Hippocampal formation (tissue), 2 donors: ENCODE measurements around the gene LYZL2.
"Not testable (repeated sequence)": the region's sequence is repeated elsewhere in the genome, so short reads cannot be mapped to it uniquely, and the experiment has no call there.

Experiments used
- DNase-seq, 2 donors: peaks; one replicate each; lab custom pipeline; 2025; lab: John Stamatoyannopoulos, UW

Gene LYZL2

DNA sequence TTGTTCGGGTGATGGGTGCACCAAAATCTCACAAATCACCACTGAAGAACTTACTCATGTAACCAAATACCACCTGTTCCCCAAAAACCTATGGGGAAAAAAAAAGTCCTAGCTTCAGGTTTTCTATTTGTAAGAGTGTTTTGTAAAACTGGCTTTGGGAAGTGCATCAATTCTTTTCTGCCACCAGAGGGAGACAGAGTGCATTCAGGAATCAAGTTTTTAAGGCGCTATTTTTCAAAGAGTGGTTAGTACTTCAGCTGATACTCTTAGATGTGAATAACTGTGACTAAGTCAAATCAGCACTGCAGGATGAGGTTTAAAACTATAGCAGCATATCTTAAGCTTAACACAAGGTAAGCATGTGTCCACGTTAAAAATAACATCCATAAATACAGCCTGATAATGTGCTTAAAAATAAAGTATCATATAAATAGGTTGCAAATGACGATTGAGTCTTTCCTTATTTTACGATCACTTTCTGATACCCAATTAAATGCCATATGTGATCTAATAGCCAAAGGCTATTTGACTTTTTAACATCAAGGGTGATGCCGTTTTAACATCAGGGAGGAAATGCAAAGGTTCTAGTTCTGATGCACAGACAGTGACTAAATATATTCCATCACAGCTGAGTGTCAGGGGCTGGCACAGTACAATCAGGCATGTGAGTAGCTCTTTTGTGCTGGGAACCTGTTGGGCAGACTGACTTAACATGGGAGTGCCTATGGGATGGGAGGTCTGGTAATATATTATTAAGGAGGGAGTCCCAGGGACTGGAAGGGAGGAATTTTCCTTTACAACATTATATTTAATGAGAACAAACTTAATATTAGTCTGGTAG, 10.6 kb upstream of the LYZL2 start:
- DNase-seq, result peak in 1 of 2 donors; percentile 17

DNA sequence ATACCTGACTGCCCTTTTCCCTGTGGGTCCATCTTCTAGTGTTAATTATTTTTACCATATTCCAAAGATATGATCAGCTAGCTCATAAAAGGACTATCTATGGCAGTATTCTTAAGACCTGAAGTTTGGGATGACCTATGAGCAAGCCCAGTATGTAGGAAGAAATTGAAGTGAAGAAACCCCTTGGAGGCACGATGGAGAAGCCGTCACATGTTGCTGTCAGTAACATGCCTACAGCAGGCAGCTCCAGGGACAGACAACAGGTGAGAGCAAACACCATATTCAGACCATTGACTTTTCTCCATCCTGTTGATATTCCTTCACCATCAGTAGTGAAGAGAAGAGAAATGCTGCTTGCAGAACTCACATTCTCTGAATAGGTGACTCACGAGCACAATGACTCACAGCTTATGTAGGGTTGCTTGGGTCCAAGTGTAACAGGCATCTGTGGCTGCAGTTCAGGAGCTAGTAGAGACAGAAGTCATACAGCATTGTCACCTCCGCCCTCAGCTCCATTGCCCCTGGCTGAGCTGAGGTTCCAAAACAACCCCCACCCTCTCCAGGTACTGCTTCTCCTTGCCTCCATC, 8.4 kb upstream of the LYZL2 start:
- DNase-seq, result no peak

DNA sequence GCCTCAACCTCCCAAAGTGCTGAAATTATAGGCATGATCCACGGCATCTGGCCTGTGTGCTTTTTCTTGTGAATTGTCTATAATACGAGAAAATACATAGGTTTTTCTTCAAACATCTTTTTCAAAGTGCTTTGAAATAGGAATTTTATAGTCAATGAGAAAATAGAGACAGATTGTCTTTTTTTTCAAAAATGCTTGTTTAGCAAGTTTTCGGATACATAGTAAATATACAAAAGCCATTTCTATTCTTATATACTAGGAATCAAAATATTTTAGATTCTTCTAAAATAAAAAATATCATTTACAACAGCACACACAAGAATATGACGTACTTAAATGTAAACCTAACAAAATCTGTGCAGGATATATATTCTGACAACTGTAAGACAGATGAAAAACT, 1.6 kb upstream of the LYZL2 start:
- DNase-seq, result no peak

DNA sequence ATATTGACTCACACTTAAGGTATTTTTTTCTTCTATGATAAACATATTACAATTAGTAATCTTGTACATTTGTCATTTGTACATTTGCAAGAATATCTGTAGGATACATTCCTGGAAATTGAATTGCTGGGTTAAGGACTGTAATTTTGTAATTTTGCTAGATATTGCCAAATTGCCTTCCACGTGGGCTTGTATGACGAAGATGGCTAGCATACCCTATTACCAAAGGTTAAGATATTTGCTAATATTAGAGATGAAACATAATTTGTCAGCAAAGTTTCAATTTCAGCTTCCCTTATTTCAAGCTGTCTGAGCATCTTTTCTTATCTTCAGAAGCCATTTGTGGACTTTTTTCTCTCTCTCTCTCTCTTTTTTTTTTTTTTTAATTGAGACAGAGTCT, 1.0 kb upstream of the LYZL2 start:
- DNase-seq, result no peak

DNA sequence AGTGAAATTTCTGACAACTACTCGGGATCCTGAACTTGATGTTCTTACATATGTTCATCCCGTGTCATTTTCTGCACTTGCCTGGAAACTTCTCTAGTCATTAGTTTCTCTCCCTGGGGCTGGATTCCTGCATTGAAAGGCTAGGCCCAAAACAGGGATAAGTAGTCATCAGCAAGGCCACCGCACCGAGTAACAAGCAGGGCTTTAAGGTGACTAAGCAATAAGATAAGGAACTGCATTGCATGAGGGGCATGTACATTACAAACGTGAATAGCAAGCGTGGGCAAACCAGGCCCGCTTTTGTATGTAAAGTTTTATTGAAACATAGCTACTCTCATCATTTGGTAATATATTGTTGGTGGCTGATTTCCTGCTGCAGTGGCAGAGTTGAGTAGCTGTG, 977 bp downstream of the LYZL2 start:
- not testable (repeated sequence) for DNase-seq

DNA sequence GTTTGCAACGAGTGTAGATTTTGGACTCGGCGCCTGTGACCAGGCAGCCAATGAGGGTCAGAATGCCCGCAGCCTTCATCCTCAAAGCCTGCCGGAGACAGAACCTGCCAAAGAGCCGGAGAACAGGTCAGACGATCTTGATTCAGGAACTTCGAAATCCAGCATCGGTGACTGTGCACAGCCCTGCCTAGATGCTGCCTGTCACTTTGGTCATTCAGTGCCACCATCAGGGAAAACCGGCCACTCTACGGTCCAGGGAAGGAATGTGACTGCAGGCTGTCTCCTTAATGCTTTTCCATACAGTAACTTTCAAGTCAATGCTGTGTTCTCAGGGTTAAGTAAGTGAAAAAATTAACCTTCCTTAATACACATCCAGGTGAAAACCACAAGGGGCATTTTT, 2.7 kb downstream of the LYZL2 start:
- DNase-seq, result not testable (repeated sequence)

DNA sequence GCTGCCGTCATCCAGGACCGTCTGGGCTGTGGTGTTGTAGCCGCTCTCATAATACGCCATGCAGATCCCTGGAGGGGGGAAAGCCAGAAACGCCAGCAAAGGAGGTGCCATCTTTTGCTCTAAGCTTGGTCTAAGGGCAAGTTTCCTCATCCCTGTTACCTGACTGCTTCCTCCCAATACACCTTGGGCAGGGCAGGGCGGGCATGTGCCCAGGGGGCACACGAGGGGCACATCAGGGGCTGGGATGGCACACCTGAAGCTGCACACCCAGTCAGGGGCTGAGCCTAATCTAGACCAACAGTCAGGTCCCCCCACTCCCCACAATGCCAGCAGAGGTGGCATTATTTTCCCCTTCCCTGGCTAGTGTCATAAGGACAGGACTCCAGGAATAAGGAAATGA, 3.4 kb downstream of the LYZL2 start:
- not testable (repeated sequence) for DNase-seq

DNA sequence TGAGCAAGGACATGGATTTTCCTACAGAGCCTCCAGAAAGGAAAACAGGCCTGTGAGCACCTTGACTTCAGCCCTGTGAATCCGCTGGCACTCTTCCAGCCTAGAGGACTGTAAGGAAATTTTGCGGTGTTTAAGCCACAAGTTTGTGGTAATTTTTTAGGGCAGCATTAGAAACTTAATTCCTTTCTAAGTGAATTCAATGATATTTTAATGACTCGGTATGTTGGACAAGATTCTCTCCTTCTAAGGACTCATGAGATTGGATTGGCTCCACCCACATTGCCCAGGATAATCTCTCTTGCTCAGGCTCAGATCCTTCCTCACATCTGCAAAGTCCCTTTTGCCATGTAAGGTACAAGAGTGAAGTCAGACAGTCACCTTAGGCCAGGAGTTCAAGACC, 4.5 kb downstream of the LYZL2 start:
- DNase-seq, result no peak

DNA sequence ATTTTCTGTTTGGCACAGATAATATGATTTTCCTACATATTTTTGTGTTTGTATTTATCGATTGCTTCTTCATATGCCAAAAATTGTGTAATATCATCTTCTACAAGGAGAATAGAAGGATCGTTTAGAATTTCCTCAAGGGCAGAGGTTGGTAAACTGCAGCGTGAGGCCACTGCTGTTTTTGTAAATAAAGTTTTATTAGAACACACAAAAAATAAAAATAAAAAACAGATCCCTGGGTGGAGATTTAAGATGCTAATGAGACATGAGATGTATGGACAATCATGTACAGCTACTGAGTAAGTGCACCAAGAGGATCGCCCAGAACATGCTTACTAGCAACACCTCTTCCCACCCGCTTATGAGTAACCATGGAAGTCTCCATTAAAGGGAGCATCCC, 9.6 kb downstream of the LYZL2 start:
- DNase-seq, result no peak

DNA sequence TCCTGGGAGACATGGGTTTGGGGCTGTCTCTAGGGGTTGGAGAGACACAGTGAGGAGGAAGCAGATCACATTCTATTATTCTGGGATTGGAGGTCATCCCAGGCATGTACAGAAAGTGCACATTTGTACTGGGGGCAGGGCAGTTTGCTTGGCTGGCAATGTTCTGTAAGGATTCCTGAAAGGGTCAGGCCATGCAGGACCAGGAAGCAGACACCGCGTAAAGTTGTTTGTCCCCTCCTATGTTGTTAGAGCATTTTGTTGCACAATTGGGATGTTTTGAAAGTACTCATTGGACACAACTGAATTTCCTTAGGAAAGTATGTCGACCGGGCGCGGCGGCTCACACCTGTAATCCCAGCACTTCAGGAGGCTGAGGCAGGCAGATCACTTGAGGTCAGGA, 12.5 kb downstream of the LYZL2 start:
- DNase-seq, result no peak

DNA sequence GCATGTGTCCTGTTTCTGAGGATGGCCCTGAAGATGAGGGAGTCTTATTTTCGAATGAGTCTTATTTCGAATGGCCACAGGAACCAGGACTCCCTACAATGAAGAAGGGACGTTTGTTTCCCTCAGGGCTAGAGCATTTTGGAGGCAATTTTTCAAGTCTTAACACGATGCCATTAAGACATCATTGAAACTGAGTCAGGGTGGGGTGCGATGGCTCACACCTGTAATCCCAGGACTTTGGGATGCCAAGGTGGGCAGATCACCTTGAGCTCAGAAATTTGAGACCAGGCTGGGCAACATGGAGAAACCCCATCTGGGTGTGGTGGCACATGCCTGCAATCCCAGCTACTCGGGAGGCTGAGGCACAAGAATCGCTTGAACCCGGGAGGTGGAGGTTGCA, 18.5 kb downstream of the LYZL2 start:
- DNase-seq, result not testable (repeated sequence)

DNA sequence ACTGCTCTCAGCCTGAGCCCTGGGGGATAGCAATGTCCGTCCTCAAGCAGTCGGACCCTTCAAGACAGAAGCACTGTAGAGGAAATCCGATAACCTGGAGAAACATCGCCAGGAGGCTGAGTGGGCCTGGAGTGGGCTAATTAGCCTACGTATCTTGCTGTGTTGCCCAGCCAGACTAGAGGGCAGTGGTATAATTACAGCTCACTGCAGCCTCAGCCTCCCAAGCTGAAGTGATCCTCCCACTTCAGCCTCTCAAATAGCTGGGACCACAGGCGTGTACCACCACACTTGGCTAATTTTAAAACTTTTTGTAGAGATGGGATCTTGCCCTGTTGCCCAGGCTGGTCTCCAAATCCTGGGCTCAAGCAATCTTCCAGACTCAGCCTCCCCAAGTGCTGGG, 21.7 kb downstream of the LYZL2 start:
- DNase-seq, result no peak

DNA sequence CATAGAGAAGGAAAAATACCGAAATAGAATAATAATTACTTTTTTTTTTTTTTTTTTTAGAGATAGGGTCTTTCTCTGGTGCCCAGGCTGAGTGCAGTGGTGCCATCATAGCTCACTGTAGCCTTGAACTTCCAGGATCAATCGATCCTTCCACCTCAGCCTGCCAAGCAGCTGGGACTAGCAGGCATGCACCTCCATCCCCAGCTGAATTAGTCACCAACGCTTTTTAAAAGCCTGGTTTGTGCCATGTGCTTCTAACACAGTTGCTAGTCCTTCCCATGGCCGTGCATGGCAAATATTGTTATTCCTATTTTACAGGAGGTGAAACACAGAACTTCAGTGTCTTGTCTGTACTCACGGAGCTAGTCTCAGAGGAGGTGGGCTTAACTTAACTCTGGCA, 23.2 kb downstream of the LYZL2 start:
- no peak for DNase-seq

DNA sequence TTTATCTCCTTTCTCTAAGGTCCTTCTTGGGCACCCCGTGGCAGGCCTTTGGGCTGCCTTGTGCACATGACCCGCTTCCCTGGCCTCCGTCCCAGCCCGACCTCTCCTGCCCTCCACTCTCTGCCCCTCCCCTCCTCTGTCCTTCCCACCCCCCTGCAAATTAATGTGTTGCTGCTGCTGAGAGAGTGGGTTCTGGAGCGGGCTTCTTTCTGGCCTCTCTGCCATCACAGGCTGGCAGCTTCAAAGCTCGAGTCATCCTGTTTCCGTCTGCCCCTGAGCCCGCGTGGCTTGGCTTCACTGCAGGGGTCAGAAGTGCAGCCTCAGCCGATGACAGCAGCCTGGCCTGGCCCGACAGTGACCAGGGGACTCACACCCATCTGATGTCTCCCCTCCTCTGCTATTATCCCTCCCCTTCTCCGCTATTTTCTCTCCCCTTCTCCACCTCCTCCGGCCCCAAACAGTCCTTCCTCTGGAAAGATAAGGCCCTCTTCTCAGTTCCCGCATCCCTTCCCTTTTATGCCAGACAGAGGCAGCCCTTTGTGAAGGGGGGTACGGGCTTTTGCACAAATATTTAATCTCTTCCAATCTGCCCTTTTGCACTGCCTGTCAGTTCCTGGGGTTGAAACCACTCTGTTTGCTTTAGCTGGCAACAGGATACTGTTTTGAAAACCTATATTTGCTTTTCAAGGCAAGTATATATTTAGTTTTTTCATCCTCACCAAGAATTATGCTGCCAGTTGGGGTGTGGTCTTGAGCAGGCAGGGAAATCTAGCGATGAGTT, 24.0 kb downstream of the LYZL2 start:
- DNase-seq, result not testable (repeated sequence)

DNA sequence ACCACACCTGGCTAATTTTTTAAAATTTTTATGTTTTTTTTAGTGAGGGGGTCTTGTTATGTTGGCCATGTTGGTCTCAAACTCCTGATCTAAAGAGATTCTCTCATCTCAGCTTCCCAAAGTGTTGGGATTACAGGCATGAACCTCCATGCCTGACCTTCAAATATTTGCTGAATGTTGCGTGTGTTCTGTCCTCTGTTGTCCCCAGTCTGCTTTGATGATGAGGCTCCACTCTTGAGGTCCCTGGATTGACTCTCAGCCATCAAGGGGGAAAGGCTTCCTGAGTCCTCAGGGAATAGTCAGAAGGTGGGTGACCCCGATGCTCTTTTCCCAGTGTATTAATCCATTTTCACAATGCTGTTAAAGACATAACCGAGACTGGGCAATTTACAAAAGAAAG, 26.0 kb downstream of the LYZL2 start:
- DNase-seq, result no peak

DNA sequence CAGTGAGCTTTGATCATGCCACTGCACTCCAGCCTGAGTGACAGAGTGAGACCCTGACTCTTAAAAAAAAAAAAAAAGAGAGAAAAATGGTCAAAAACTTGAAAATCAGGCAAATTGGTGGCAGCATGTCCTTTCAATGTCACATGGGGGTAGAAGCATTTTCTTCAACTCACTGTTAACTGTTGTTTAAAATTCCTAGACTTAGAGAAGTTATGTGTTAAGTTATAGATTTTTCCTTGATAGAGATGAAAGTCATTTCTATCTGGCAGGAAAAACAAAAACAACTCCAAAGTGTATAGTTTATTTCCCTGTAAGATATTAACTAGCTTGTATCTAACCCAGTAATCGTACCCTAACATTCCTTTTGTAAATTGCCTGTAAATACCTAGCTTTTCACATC, 26.8 kb downstream of the LYZL2 start:
- no peak for DNase-seq

DNA sequence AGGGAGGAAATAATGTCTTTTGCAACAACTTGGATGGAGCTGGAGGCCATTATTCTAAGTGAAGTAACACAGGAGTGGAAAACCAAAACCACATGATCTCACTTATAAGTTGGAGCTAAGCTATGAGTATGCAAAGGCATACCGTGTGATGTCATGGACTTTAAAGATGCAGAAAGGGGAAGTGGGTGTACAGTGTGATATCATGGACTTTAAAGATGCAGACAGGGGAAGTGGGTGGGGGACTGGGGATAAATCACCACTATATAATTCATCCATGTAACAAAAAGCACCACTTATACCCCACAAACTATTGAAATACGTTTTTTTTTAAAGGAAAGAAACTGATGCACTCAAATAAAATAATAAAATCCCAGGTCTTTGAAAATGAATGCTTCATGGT, 29.5 kb downstream of the LYZL2 start:
- no peak for DNase-seq

DNA sequence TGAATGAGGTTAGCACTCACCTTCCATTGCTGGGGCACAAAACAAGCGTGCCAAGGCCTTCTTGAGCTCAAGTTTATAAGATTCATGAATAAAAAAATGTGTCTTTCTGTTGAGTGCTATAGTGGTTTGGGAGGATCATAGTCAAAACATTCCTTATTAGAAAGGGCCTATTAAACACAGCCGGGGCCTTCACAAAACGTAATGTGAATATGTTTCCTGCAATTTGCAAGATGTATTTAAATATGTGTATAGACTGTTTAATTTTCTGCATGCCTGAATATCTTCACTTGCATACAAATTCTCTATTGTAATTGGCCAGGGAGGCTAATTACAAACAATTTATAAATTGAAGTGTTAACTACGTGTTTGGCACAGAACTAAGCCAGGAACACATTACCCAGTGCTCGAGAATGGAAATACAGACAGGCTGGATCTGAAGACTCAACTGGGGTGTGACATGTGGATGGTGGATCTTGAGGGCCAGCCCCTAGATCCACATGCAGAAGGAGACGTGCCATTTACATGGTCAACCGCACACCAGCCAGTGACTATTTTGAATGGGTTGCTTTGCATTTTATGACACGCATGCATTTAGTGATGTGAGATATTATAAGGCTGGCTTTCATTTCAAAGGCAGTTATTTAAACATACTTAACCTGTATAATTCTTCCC, 31.3 kb downstream of the LYZL2 start:
- DNase-seq, result no peak

DNA sequence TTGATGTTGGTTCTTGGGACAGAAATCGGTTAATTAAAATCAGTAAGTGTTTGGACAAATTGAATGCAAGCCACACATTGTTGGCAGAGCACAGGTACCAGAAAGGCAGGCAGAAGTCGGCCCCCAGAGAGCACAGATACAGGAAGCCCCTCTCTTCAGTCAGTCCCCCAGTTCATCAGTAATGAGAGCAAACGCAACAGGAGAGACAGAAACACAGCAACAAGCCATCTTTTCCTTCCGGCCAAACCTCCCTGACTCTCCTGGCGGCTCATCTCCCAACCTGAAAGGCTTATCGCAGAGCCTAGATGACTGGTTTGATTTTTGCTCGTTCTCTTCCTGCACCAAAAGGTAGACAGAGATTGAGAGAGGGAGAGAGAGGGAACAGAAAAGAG, 32.1 kb downstream of the LYZL2 start:
- not testable (repeated sequence) for DNase-seq

DNA sequence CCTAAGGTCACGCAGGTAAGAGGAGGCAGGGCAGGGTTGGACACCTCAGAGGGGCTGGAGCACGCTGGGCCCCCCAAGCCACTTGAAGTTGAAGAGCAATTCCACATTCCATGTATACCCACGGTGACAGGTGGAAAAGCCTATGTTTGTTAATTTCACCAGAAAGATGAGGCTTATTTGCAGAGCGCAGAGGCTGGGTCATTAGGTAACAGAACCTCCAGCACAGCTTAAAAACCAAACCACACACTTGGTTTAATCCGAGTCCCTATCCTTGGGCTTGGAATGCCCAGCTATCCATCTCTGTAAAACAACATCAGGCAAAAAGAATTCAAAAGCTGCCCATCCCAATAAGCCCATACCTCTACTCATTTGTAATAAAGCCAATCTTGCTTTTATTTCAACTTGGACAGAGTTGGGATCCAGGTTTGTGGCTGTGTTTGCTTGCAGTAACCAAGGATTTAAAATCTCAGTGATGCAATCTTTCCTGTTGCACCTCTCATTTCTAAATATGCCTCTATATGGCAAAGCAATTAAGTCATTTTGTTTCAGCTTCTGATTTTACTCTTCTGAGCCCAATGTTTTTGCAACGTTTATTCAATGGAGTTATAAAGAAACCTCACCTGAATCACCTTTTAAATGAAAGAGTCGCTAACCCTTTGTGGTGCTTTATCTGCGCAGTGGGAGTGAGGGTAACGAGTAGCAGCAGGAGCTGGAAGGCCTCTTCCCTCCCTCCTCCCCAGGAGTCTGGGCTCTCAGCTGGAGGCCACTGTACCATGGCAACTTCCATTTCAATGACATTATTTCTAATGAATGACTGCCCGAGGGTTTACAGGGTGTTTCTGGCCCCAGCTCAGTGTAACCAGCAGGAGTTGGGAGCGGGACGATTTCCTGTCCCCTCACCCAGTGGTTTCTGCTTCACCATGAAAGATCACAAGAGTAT, 32.8 kb downstream of the LYZL2 start:
- DNase-seq, result not testable (repeated sequence)

DNA sequence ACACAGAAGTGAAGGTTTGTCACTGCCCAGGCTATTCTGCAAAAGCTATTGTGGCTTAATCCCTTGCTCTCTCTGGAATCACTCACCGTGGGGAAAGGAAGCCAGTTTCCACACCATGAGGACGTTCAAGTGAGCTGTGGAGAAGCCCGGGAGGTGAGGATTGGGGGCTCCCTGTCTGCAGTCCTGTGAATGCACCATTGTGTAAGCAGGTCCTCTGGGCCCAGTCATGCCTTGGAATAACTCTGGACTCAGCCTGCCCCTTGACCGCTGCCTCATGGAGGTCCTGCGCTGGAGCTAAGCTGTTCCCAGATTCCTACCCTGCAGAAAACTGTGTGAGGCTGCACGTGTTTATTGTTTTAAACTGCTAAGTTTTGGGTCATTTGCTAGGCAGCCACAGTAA, 33.5 kb downstream of the LYZL2 start:
- no peak for DNase-seq
